ENCODE results near the gene BMERB1. TPM values are rescaled to one million over a fixed set of nuclear protein-coding genes. Genes with fewer than 3 reads are reported as not detected.

Gene BMERB1
- total and polyA plus RNA-seq, 9 of the 15 experiments (the other 6 are each of a cell fraction or from before 2014, with no cell fraction given): 0.29 to 2.9 (median 0.94) TPM

DNA sequence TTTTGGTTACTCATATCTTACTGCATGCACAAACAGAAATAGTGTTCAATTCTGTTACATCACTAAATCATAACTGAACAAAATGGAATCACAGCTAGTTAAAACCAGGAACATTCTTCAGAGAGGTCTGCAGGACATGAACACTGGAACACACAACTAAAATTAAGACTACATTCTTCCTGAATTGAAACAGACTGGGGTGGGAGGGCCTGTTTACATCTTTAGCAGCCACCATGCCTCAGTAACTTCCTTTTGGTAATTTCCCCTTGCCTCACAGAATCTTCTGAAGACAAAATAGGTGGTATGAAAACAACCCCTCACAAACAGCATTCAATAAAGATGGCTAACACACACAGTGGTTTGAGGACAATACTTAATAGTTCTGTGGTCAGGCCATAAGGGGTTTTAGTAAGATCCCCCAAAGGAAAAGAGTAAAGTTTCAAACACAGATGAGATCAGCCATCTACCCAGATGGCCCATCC lies 202.0 kb downstream of the BMERB1 start (continued):
- TF ChIP-seq HNRNPK (IDR thresholded peaks at IDR 0.05; ENCODE audit: low read depth, low read length, poor library complexity, severe bottlenecking): no peak
- TF ChIP-seq MLX (CRISPR knock-in tag; conservative IDR thresholded peaks at IDR 0.05): no peak
- no peak for TF ChIP-seq JUNB (CRISPR knock-in tag; conservative IDR thresholded peaks at IDR 0.05)
- TF ChIP-seq PCBP1 (IDR thresholded peaks at IDR 0.05; ENCODE audit: low read depth, low read length, poor library complexity, severe bottlenecking): no peak
- TF ChIP-seq TOE1 (IDR thresholded peaks at IDR 0.05; ENCODE audit: borderline replicate concordance): no peak
- no peak for TF ChIP-seq TOE1 (CRISPR knock-in tag; IDR thresholded peaks at IDR 0.05; ENCODE audit: borderline replicate concordance, low read depth)
- no peak for TF ChIP-seq E2F6 (IDR thresholded peaks at IDR 0.05; ENCODE audit: borderline replicate concordance in 1 of 2, extremely low read depth in 1 of 2, insufficient read depth in 1 of 2, insufficient read length in 1 of 2, low read depth in 1 of 2, low read length in 1 of 2, poor library complexity in 1 of 2, severe bottlenecking in 1 of 2)
- TF ChIP-seq CBX3 (IDR thresholded peaks at IDR 0.05; ENCODE audit: borderline replicate concordance in 1 of 2, low read length in 2 of 2): no peak
- no peak for TF ChIP-seq TEAD2 (tag; IDR thresholded peaks at IDR 0.05)
- TF ChIP-seq HMG20B (CRISPR knock-in tag; IDR thresholded peaks at IDR 0.05): no peak
- no peak for TF ChIP-seq SPI1 (IDR thresholded peaks at IDR 0.05; ENCODE audit: borderline replicate concordance, low read depth, low read length)
- no peak for TF ChIP-seq POU5F1 (IDR thresholded peaks at IDR 0.05; ENCODE audit: borderline replicate concordance, low read depth, low read length, partially characterized antibody)

Other genes with a start within 250 kb of the BMERB1 start
- 2.2 and 2.4 TPM in 2 replicates for gene NPIPA5, start 56.3 kb upstream of the BMERB1 start, total RNA-seq (2014; rRNA removed)
- gene NPIPA5, start 56.3 kb upstream of the BMERB1 start, total RNA-seq (2014; rRNA removed; fragmentation: Illumina TruSeq; extraction: Trizol): 4.7 and 6.2 TPM in 2 replicates
- gene NPIPA5, start 56.3 kb upstream of the BMERB1 start, total RNA-seq (2015; rRNA removed; fragmentation: Illumina TruSeq; extraction: Trizol): 6.6 and 7.7 TPM in 2 replicates
- 4.4 and 5.2 TPM in 2 replicates for gene NPIPA5, start 56.3 kb upstream of the BMERB1 start, total RNA-seq (2021)
- gene NPIPA5, start 56.3 kb upstream of the BMERB1 start, polyA plus RNA-seq (2011; rRNA removed): 8.6 and 10.1 TPM in 2 replicates
- 10.7 and 17.0 TPM in 2 replicates for gene NPIPA5, start 56.3 kb upstream of the BMERB1 start, polyA plus RNA-seq (2014; fragmentation: Illumina TruSeq; extraction: Trizol)
- 1 to 10 TPM; 3.5 to 4.1 TPM for gene NPIPA5, start 56.3 kb upstream of the BMERB1 start, polyA plus RNA-seq (2014; fragmentation: Nextera tagmentation; extraction: Ambion mirVana)
- gene NPIPA5, start 56.3 kb upstream of the BMERB1 start, polyA plus RNA-seq (2014; rRNA removed): 5.5 and 5.6 TPM in 2 replicates
- not detected in 2 replicates for gene MPV17L, start 38.8 kb upstream of the BMERB1 start, total RNA-seq (2014; rRNA removed)
- not detected in 2 replicates for gene MPV17L, start 38.8 kb upstream of the BMERB1 start, total RNA-seq (2014; rRNA removed; fragmentation: Illumina TruSeq; extraction: Trizol)
- not detected in 2 replicates for gene MPV17L, start 38.8 kb upstream of the BMERB1 start, total RNA-seq (2015; rRNA removed; fragmentation: Illumina TruSeq; extraction: Trizol)
- gene MPV17L, start 38.8 kb upstream of the BMERB1 start, total RNA-seq (2021): 0.11 TPM in 1 of 2 replicates, not detected in the other
- not detected in 2 replicates for gene MPV17L, start 38.8 kb upstream of the BMERB1 start, polyA plus RNA-seq (2011; rRNA removed)
- not detected in 2 replicates for gene MPV17L, start 38.8 kb upstream of the BMERB1 start, polyA plus RNA-seq (2014; fragmentation: Illumina TruSeq; extraction: Trizol)
- gene MPV17L, start 38.8 kb upstream of the BMERB1 start, polyA plus RNA-seq (2014; fragmentation: Nextera tagmentation; extraction: Ambion mirVana): not detected
- gene MPV17L, start 38.8 kb upstream of the BMERB1 start, polyA plus RNA-seq (2014; rRNA removed): not detected in 2 replicates
- gene MARF1, start 208.6 kb downstream of the BMERB1 start, total RNA-seq (2014; rRNA removed): 8.8 and 11.7 TPM in 2 replicates
- 8.6 and 12.4 TPM in 2 replicates for gene MARF1, start 208.6 kb downstream of the BMERB1 start, total RNA-seq (2014; rRNA removed; fragmentation: Illumina TruSeq; extraction: Trizol)
- 8.8 and 9.1 TPM in 2 replicates for gene MARF1, start 208.6 kb downstream of the BMERB1 start, total RNA-seq (2015; rRNA removed; fragmentation: Illumina TruSeq; extraction: Trizol)
- gene MARF1, start 208.6 kb downstream of the BMERB1 start, total RNA-seq (2021): 29.9 and 33.2 TPM in 2 replicates
- 14.9 and 15.8 TPM in 2 replicates for gene MARF1, start 208.6 kb downstream of the BMERB1 start, polyA plus RNA-seq (2011; rRNA removed)
- 20.0 and 20.4 TPM in 2 replicates for gene MARF1, start 208.6 kb downstream of the BMERB1 start, polyA plus RNA-seq (2014; fragmentation: Illumina TruSeq; extraction: Trizol)
- gene MARF1, start 208.6 kb downstream of the BMERB1 start, polyA plus RNA-seq (2014; fragmentation: Nextera tagmentation; extraction: Ambion mirVana): 1 to 10 TPM; 4.7 to 5.3 TPM
- 10.5 and 13.5 TPM in 2 replicates for gene MARF1, start 208.6 kb downstream of the BMERB1 start, polyA plus RNA-seq (2014; rRNA removed)
- 27.5 and 28.2 TPM in 2 replicates for gene NDE1, start 215.7 kb downstream of the BMERB1 start, total RNA-seq (2014; rRNA removed)
- gene NDE1, start 215.7 kb downstream of the BMERB1 start, total RNA-seq (2014; rRNA removed; fragmentation: Illumina TruSeq; extraction: Trizol): 34.7 and 43.9 TPM in 2 replicates
- gene NDE1, start 215.7 kb downstream of the BMERB1 start, total RNA-seq (2015; rRNA removed; fragmentation: Illumina TruSeq; extraction: Trizol): 29.0 and 30.0 TPM in 2 replicates
- gene NDE1, start 215.7 kb downstream of the BMERB1 start, total RNA-seq (2021): 48.2 and 59.9 TPM in 2 replicates
- 21.7 and 24.8 TPM in 2 replicates for gene NDE1, start 215.7 kb downstream of the BMERB1 start, polyA plus RNA-seq (2011; rRNA removed)
- gene NDE1, start 215.7 kb downstream of the BMERB1 start, polyA plus RNA-seq (2014; fragmentation: Illumina TruSeq; extraction: Trizol): 39.2 and 40.4 TPM in 2 replicates
- gene NDE1, start 215.7 kb downstream of the BMERB1 start, polyA plus RNA-seq (2014; fragmentation: Nextera tagmentation; extraction: Ambion mirVana): 1 to 10 TPM; 3.1 to 3.6 TPM
- gene NDE1, start 215.7 kb downstream of the BMERB1 start, polyA plus RNA-seq (2014; rRNA removed): 31.0 and 32.2 TPM in 2 replicates

Data from K562 (cell line).